Stomach (tissue), 9 donors: ENCODE data around the gene GPR25. TPM values are rescaled to one million over a fixed set of nuclear protein-coding genes. Genes with fewer than 3 reads are reported as not detected.

Experiments used
- DNase-seq, 2 donors: peaks; one replicate each; pipeline versions ENCODE4 v3.0.0 to v3.0.0-alpha.2; 2013 to 2019
- H3K27ac ChIP-seq, 5 donors: fragments of 200-600 bp in 4 of 5; sonication (generic) in 4 of 5; one replicate each; pipeline ENCODE4 v1.5.1; 2013 to 2019; ENCODE audit warnings: mild to moderate bottlenecking in 1 of 5, moderate library complexity in 1 of 5
- H3K27me3 ChIP-seq, 3 donors: fragments of 200-600 bp; sonication (generic); one replicate each; pipeline ENCODE4 v1.5.1; 2017 to 2019; ENCODE audit warnings: mixed run types in 1 of 3
- H3K36me3 ChIP-seq, 4 donors: fragments of 200-600 bp; sonication (generic); 1 replicate in 3 of 4; 2 replicates in 1 of 4; pipeline ENCODE4 v1.5.1; 2016 to 2019
- H3K4me1 ChIP-seq, 4 donors: fragments of 200-600 bp; sonication (generic); one replicate each; pipeline ENCODE4 v1.5.1; 2016 to 2019
- H3K4me3 ChIP-seq, 4 donors: fragments of 200-600 bp; sonication (generic) in 3 of 4; one replicate each; pipeline ENCODE4 v1.5.1; 2016 to 2019; ENCODE audit warnings: mild to moderate bottlenecking in 1 of 4
- H3K9me3 ChIP-seq, 4 donors: fragments of 200-600 bp; sonication (generic); one replicate each; pipeline ENCODE4 v1.5.1; 2016 to 2019
- EP300 ChIP-seq: sonication (generic); formaldehyde crosslinking; IDR thresholded peaks from one replicate; pipeline ENCODE4 v1.6.1; 2017; ENCODE audit warnings: antibody characterized with exemption
- POLR2A ChIP-seq, 4 donors: fragments of 450-650 bp; IDR thresholded peaks; one replicate each; pipeline ENCODE4 v1.6.1; 2016; ENCODE audit warnings: antibody characterized with exemption in 4 of 4, control low read depth in 2 of 4, mild to moderate bottlenecking in 1 of 4, moderate library complexity in 1 of 4
- POLR2AphosphoS5 ChIP-seq, 3 donors: sonication (generic); formaldehyde crosslinking; IDR thresholded peaks; one replicate each; pipeline ENCODE4 v1.6.1; 2016; ENCODE audit warnings: antibody characterized with exemption in 3 of 3
- WGBS, 5 donors: extraction: QIAGEN DNeasy Blood & Tissue Kit in 3 of 5; methylation state at CpG; one replicate each; pipeline versions ENCODE4 v1.1.5 to v1.1.7; 2013 to 2018; 5-methylcytosine and 5-hydroxymethylcytosine counted together
- intact Hi-C: fragments of 100-400 bp; cut with DNase I; formaldehyde crosslinking; loops from one replicate; pipeline ENCODE4 v1.15.1; 2023; ENCODE audit warnings: low total_unique reads
- polyA plus RNA-seq, 3 donors: library from polyadenylated mRNA; stranded (reverse); fragments of 200-250 nt; gene quantifications; one replicate each; pipeline ENCODE4 v1.2.3, GENCODE V29; 2013
- total RNA-seq, 5 donors: library from RNA; depleted of rRNA; stranded (reverse); fragments of >200 nt; gene quantifications; one replicate each; pipeline versions ENCODE4 v1.1.0 to v1.2.3, GENCODE V29; 2014 to 2016
- TF ChIP-seq, protein P1 (sequence below), 7 experiments: fragments of 450-650 bp in 4 of 7; fragments of 200-600 bp in 3 of 7; sonication (generic) in 3 of 7; IDR thresholded peaks; one replicate each; pipeline ENCODE4 v1.5.1; 2016 to 2019; ENCODE audit warnings: antibody characterized with exemption in 7 of 7, control low read depth in 2 of 7, mild to moderate bottlenecking in 1 of 7
- donor health status: healthy with polysubstance abuse.
- donor health status: Bipolar disorder and iron deficiency.
- donor health status: healthy.

Gene GPR25
- total and polyA plus RNA-seq, 8 donors, result 0.08 to 1.5 (median 0.75) TPM; not detected in 5

DNA sequence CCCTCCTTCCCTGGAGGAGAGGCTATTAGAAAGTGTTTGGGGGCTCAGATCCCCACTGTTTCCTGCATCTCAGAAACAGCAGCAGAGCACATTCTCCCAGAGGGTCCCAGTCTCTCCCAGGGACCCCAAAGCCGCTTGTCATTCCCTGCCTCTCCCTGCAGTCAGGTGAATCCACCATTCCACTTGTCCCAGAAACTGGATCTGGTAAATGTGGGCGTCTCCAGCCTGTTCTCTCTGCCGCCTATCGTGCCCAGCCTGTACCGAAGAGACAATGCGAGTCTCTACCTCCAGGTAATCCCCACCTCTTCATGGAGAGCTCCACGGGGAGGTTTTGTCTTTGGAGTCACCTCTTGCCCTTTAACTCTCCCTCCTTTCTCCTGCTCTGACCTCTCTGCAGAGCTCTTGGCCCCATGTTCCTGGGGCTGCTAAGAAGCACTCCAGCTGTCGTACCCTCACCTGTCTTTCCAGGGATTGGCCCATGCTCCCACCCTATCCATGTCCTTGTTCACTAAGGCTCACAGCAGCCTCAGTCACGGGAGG is 48.9 kb downstream of the GPR25 start:
- no peaks in the 10 kb centered on the region for H3K27me3 ChIP-seq
- no peak overlapping the region for H3K4me3 ChIP-seq
- TF ChIP-seq POLR2AphosphoS5 (IDR thresholded peaks at IDR 0.05), result no peak
- TF ChIP-seq, protein P1, sequence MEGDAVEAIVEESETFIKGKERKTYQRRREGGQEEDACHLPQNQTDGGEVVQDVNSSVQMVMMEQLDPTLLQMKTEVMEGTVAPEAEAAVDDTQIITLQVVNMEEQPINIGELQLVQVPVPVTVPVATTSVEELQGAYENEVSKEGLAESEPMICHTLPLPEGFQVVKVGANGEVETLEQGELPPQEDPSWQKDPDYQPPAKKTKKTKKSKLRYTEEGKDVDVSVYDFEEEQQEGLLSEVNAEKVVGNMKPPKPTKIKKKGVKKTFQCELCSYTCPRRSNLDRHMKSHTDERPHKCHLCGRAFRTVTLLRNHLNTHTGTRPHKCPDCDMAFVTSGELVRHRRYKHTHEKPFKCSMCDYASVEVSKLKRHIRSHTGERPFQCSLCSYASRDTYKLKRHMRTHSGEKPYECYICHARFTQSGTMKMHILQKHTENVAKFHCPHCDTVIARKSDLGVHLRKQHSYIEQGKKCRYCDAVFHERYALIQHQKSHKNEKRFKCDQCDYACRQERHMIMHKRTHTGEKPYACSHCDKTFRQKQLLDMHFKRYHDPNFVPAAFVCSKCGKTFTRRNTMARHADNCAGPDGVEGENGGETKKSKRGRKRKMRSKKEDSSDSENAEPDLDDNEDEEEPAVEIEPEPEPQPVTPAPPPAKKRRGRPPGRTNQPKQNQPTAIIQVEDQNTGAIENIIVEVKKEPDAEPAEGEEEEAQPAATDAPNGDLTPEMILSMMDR (IDR thresholded peaks at IDR 0.05), result no peak
- no peak for TF ChIP-seq EP300
- no peak for TF ChIP-seq POLR2A (IDR thresholded peaks at IDR 0.05)
- WGBS, 5 donors, result 80 to 87% (median 84%) methylated on average over 9 of the region's 9 CpGs
- no peak overlapping the region for H3K27ac ChIP-seq
- no peaks in the 10 kb centered on the region for H3K9me3 ChIP-seq
- intact Hi-C loops, result no loop called here
- DNase-seq, result no peak
- no peaks in the 10 kb centered on the region for H3K4me1 ChIP-seq
- H3K36me3 ChIP-seq, result no peaks in the 10 kb centered on the region

DNA sequence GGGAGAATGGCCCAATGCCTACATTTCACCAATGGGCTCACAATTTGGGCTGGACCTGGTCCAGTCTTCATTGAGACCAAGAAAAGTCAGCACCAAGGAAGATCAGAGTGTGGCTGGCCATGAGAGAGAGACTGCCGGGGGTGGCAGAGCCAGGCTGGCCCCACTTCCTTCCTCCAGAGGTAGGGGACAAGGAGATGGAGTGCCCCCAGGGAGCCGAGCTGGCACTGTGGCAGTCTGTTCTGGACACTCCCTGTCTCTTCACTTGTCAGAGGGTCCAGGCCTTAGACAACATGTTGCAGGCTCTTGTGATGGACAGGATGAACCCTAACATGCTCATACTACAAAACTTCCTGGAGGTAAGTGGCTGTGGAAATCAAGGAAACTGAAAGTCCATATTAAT is 49.6 kb downstream of the GPR25 start:
- H3K27ac ChIP-seq, result no peak overlapping the region
- no peaks in the 10 kb centered on the region for H3K4me1 ChIP-seq
- no peaks in the 10 kb centered on the region for H3K27me3 ChIP-seq
- no peaks in the 10 kb centered on the region for H3K9me3 ChIP-seq
- H3K4me3 ChIP-seq, result no peak overlapping the region
- H3K36me3 ChIP-seq, result no peaks in the 10 kb centered on the region
- WGBS, 5 donors, result 82 to 94% (median 84%) methylated on average over 1 to 2 of the region's 2 CpGs
- intact Hi-C loops, result no loop called here
- TF ChIP-seq POLR2AphosphoS5 (IDR thresholded peaks at IDR 0.05) (no peak), EP300 (no peak), POLR2A (IDR thresholded peaks at IDR 0.05) (no peak)
- TF ChIP-seq, protein P1 (IDR thresholded peaks at IDR 0.05), result no peak
- DNase-seq, result no peak

DNA sequence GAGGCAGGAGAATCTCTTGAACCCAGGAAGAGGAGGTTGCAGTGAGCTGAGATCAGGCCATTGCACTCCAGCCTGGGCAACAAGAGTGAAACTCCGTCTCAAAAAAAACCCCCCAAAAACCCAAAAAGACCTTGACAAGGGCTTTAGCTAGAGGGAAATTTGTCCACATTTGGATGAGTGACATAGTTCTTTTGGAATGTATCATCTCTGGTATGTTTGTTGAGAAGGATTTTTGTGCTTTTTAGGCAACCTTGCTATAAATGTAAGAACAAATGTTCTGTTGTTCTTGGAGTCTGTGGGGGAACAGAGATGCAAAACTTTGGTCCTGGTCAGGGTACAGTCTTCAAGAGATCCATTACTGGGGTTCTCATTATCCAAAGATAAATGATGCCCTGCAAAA is 50.8 kb downstream of the GPR25 start:
- H3K27me3 ChIP-seq, result no peaks in the 10 kb centered on the region
- H3K36me3 ChIP-seq, result no peaks in the 10 kb centered on the region
- no peak overlapping the region for H3K27ac ChIP-seq
- no peak for DNase-seq
- H3K4me3 ChIP-seq, result no peak overlapping the region
- H3K9me3 ChIP-seq, result no peaks in the 10 kb centered on the region
- no peaks in the 10 kb centered on the region for H3K4me1 ChIP-seq
- 64 to 100% (median 82%) methylated on average over 1 of the region's 1 CpG for WGBS, 5 donors
- intact Hi-C loops, result no loop called here
- TF ChIP-seq POLR2AphosphoS5 (IDR thresholded peaks at IDR 0.05), result no peak
- TF ChIP-seq, protein P1 (IDR thresholded peaks at IDR 0.05), result no peak
- no peak for TF ChIP-seq POLR2A (IDR thresholded peaks at IDR 0.05)
- TF ChIP-seq EP300, result no peak

Other genes starting within 250 kb of the GPR25 start
- gene DDX59, start 203.1 kb upstream of the GPR25 start, total RNA-seq, result 10 to 100 TPM; 14.6 to 23.9 (median 22.3) TPM
- 10 to 100 TPM; 12.1 to 21.0 (median 18.3) TPM for gene DDX59, start 203.1 kb upstream of the GPR25 start, polyA plus RNA-seq
- gene CAMSAP2, start 134.1 kb upstream of the GPR25 start, total RNA-seq, result 10 to 100 TPM in 3 of 5 donors, 1 to 10 TPM in 2; 5.5 to 35.4 (median 16.5) TPM
- 1 to 10 TPM; 4.5 to 6.3 (median 6.1) TPM for gene CAMSAP2, start 134.1 kb upstream of the GPR25 start, polyA plus RNA-seq
- 100 to 1,000 TPM in 3 of 5 donors, 10 to 100 TPM in 2; 38.0 to 184 (median 102) TPM for gene INAVA, start 21.9 kb downstream of the GPR25 start, total RNA-seq
- gene INAVA, start 21.9 kb downstream of the GPR25 start, polyA plus RNA-seq, result 10 to 100 TPM; 11.3 to 75.3 (median 28.2) TPM
- 1 to 10 TPM; 2.0 to 8.8 (median 3.2) TPM for gene KIF21B, start 150.7 kb downstream of the GPR25 start, total RNA-seq
- under 1 TPM; 0.30 to 0.68 (median 0.31) TPM for gene KIF21B, start 150.7 kb downstream of the GPR25 start, polyA plus RNA-seq
- gene CACNA1S, start 239.4 kb downstream of the GPR25 start, total RNA-seq, result under 1 TPM in 2 of 5 donors, not detected in 3; under 0.01 to 0.18 TPM
- gene CACNA1S, start 239.4 kb downstream of the GPR25 start, polyA plus RNA-seq, result not detected